VCaP (cell line): Measurements from ENCODE around the gene KLF13.

Experiments used
- H3K27ac ChIP-seq: fragments of 450-650 bp; 2 replicates; pipeline ENCODE4 v1.5.1; 2017
- TF ChIP-seq, protein P1 (sequence below): fragments of 450-650 bp; conservative IDR thresholded peaks from 2 replicates; pipeline ENCODE4 v1.5.1; 2017; ENCODE audit warnings: mild to moderate bottlenecking, moderate library complexity

The KLF13 gene

DNA sequence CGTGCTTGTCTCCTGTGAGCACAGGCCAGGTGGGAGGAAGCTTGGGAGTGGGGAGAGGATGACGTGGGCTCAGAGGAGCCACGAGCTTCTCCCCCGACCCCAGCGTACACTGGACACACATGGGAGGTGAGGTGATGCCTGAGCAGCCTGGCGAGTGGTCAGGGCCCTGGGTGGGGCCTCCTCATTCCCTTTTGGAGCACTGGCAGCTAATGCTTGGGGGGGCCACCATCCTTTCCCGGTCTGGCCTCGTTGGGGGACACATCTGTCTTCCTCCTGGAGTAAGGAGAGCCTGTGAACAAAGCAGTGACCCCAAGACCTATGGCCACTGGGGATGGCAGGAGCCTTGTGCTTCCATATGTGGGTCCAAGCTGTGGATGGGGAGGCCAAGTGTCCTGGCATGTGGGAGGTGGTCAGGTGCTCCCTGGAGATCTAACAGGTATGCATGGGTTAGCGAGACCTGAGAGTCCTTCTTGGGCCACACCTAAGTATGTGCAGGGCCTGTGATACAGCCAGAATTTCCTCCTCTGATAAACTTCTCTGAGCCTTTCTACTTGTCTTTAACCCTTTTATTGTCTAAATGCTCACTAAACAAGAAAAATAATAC is 9.5 kb downstream of the KLF13 start:
- H3K27ac ChIP-seq: peak overlapping the region; percentile 96
- TF ChIP-seq, protein P1, sequence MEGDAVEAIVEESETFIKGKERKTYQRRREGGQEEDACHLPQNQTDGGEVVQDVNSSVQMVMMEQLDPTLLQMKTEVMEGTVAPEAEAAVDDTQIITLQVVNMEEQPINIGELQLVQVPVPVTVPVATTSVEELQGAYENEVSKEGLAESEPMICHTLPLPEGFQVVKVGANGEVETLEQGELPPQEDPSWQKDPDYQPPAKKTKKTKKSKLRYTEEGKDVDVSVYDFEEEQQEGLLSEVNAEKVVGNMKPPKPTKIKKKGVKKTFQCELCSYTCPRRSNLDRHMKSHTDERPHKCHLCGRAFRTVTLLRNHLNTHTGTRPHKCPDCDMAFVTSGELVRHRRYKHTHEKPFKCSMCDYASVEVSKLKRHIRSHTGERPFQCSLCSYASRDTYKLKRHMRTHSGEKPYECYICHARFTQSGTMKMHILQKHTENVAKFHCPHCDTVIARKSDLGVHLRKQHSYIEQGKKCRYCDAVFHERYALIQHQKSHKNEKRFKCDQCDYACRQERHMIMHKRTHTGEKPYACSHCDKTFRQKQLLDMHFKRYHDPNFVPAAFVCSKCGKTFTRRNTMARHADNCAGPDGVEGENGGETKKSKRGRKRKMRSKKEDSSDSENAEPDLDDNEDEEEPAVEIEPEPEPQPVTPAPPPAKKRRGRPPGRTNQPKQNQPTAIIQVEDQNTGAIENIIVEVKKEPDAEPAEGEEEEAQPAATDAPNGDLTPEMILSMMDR: no peak

DNA sequence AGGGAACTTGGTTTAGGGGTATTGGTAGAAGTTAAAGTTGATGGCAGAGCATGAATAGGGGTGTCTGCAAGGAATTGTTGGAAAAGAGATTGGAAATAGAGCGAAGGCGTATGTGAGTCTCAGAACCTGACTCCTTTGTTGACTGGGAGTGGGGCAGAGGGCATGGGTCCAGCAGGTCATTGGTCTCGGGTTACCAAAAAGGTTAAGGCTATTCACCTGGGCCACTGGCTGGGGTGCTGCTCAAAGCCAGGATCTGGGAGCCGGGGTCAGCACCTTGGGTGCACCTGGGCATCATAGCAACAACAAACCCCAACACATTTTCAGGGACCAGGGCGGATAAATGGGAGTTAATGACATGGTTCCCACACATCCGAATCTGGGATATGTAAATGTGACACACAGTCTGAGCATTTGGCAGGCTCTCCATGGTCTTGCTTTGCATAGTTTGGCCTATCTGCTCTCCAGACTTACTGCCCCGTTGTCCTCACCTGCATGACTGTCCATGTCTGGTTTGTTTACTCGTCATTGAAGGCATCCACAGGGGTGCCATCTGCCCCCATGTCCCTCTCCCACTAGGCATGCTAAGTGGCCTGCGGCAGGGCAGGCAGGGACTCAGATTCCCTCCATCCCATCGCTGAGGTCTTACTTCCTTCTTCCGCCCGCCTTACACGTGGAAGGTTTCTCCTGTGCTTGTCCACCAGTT is 10.1 kb downstream of the KLF13 start:
- TF ChIP-seq, protein P1: no peak
- peak overlapping the region; percentile 96 for H3K27ac ChIP-seq

DNA sequence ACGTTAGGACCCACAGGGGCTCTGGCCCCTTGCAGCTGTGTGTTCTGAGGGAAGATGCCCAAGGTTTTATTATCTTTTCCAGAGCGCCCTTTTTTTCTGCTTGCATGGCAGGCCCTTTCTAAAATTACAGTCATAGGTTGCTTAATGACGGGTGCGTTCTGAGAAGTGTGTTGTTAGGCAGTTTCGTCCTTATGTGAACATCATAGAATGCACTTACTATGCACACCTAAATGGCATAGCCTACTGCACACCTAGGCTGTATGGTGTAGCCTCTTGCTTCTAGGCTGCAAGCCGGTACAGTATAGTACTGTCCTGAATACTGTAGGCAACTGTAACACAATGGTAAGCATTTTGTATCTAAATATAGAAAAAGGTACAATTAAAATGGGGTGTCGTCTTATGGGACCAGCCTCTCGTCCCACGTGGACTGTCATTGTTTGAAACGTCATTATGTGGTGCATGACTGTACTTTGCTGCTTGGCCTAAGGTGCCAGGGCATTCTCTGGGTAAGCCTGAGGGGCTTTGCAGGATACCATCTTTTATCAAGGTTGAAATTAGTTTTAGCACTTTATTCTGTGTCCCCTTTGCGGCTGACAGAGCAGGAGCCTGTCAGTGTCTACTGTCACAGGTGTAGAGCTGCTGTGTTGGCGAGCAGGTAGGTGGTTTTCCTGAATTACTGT is 10.9 kb downstream of the KLF13 start:
- H3K27ac ChIP-seq: peak overlapping the region; percentile 96
- TF ChIP-seq, protein P1: no peak

DNA sequence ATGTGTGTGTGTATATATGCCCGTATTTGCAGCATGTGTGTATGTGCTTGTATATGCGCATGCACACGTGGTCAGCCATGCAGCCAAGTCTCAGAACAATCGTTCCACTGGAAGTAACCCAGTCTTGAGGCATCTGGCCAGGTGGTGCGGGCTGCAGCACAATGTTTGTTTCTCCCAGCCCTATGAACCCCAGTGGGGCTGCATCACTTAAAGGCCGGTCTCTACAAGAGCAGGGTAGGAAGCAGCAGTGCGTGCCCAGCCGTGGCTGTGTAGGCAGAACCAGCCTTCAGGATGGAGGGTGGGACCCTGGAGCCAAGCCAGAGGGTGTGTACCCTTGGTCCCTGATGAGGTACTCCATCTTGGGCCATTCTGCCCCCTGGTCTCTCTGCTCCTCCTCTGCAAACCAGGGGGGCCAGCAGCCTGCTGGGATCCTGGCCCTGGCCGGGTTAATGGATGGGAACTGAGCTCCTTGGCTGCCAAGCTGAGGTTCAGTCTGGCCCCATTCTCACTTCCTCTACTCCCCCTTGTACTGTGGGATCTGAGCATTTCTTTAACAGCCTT is 11.8 kb downstream of the KLF13 start:
- H3K27ac ChIP-seq: peak overlapping the region; percentile 96; the same call in 1 of the 2 replicates
- TF ChIP-seq, protein P1: no peak

DNA sequence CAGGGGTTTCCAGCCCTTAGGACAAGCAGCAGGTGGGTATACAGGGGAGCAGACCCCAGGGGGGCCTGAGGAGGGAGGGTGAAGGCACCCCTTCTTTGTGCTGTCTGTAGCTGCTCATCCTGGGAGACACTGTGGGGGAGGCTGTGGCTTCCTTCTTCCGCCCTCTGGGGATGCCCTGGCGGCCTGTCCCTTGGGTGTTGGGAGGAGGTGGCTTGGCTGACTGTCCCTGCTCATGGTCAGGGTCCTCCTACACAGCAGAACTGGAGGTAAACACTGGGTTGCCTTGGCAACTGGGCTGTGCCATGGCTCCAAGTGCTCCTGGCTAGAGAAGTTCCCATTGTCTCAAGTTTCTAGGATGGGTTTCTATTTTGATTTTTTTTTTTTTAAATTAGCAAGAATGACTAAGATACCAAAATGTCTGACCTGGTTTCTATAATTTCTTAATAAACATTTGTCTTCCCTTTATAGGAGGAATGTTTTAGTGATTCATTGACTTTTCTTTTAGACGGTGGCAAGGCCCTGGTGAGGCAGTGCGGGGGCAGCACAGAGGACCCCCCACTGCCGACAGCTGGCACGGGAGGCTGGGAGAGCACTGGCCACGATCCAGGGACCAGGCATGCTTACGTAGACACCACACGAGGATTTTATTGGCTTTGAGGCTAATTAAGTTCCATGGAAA is 12.4 kb downstream of the KLF13 start:
- peak overlapping the region; percentile 96; the same call in 1 of the 2 replicates for H3K27ac ChIP-seq
- TF ChIP-seq, protein P1: no peak

DNA sequence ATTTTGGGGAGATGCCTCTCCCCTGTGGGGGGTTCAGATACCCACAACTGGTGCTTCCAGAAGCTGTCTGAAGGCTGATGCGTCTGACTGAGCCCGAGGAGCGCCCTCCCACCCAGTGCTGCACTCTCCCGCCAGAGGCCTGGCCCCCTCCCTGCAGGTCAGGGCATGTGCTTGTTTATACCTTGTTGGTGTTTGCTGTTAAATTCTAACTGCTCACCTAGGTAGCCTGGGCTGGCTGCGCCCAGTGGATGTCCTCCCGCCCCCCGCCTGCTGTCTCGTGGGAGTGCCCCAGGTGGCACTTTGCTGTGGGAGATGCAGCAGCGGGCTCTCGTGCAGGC is 12.9 kb downstream of the KLF13 start:
- H3K27ac ChIP-seq: peak overlapping the region; percentile 96; the same call in 1 of the 2 replicates
- TF ChIP-seq, protein P1: no peak

DNA sequence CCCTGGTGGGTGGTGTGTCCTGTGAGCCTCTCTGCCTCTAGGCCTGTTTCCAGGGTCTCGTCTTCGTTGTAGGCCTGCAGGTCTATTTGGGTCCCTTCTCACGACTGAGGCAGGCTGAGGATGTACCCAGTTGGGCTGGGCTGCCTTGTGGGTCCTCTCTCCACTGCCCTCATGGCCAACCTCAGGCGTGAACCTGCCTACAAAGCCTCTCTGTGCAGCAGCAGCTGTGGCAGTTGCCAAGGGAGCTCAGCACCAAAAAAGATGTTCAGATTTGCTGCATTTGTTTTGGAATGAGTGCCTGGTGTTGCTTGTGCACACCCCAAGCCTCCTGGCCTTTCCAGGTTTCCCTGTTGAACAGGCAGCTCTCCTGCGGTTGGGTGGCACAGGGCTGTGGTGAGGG is 13.4 kb downstream of the KLF13 start:
- TF ChIP-seq, protein P1: no peak
- H3K27ac ChIP-seq: peak overlapping the region; percentile 96; the same call in 1 of the 2 replicates
